Activated B cell treated with CpG ODN at 0.5 μM for 24 hours (primary cell): ENCODE results near the gene EAF2. TPM values are rescaled to one million over a fixed set of nuclear protein-coding genes. Genes with fewer than 3 reads are reported as not detected.

ENCODE experiments used
- ATAC-seq: fragments of 200-7000 bp; cut with Tn5 transposase; one replicate; pipeline ENCODE4 v1.10.0; 2021; ENCODE audit warnings: low read depth, mild to moderate bottlenecking, moderate library complexity
- CTCF ChIA-PET: fragments of 350-600 bp; sonication (Branson Sonifier 250); formaldehyde crosslinking; loops from one replicate; lab custom pipeline; 2021; ENCODE audit warnings: antibody characterized with exemption; lab: Charles Lee
- POLR2A ChIA-PET: fragments of 350-600 bp; sonication (Branson Sonifier 250); formaldehyde crosslinking; loops from one replicate; lab custom pipeline; 2021; ENCODE audit warnings: antibody characterized with exemption; lab: Charles Lee
- DNase-seq: peaks from one replicate; pipeline ENCODE4 v3.0.0; 2022
- H3K27ac Mint-ChIP-seq: one replicate; pipeline ENCODE4 v1.8.0; 2020; ENCODE audit warnings: mixed read lengths
- H3K27me3 Mint-ChIP-seq: one replicate; pipeline ENCODE4 v1.8.0; 2021; ENCODE audit warnings: mixed read lengths
- H3K36me3 Mint-ChIP-seq: one replicate; pipeline ENCODE4 v1.8.0; 2021; ENCODE audit warnings: low read depth, mixed read lengths
- H3K4me1 Mint-ChIP-seq: one replicate; pipeline ENCODE4 v1.8.0; 2021; ENCODE audit warnings: mixed read lengths
- H3K4me3 Mint-ChIP-seq: one replicate; pipeline ENCODE4 v1.8.0; 2020; ENCODE audit warnings: mild to moderate bottlenecking, mixed read lengths
- H3K9me3 Mint-ChIP-seq: one replicate; pipeline ENCODE4 v1.8.0; 2020; ENCODE audit warnings: mixed read lengths
- intact Hi-C: fragments of 100-400 bp; cut with micrococcal nuclease; formaldehyde crosslinking; loops from one replicate; pipeline ENCODE4 v1.15.1; 2024
- total RNA-seq: library from RNA; stranded (reverse); gene quantifications from 2 replicates; pipeline ENCODE4 v1.2.3, GENCODE V29; 2022
- TF ChIP-seq, protein P1 (sequence below): fragments of 200-600 bp; IDR thresholded peaks from one replicate; pipeline ENCODE4 v1.8.0; 2022; ENCODE audit warnings: antibody characterized with exemption, mild to moderate bottlenecking

EAF2 gene
- 43.3 and 47.7 TPM in 2 replicates for total RNA-seq

- TF ChIP-seq, protein P1, sequence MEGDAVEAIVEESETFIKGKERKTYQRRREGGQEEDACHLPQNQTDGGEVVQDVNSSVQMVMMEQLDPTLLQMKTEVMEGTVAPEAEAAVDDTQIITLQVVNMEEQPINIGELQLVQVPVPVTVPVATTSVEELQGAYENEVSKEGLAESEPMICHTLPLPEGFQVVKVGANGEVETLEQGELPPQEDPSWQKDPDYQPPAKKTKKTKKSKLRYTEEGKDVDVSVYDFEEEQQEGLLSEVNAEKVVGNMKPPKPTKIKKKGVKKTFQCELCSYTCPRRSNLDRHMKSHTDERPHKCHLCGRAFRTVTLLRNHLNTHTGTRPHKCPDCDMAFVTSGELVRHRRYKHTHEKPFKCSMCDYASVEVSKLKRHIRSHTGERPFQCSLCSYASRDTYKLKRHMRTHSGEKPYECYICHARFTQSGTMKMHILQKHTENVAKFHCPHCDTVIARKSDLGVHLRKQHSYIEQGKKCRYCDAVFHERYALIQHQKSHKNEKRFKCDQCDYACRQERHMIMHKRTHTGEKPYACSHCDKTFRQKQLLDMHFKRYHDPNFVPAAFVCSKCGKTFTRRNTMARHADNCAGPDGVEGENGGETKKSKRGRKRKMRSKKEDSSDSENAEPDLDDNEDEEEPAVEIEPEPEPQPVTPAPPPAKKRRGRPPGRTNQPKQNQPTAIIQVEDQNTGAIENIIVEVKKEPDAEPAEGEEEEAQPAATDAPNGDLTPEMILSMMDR, result no peak
- Mint-ChIP-seq H3K36me3 (peaks cover 53% of the 10 kb centered on the region), H3K4me1 (peaks cover 67% of the 10 kb centered on the region), H3K9me3 (no peaks in the 10 kb centered on the region), H3K27me3 (no peaks in the 10 kb centered on the region), H3K4me3 (peak within 1 kb of the TSS; percentile 99), H3K27ac (peak within 1 kb of the TSS; percentile 95)
- ChIA-PET CTCF (no interaction called here), POLR2A (interaction anchor here (0.6 to 3.2 kb wide), 17 partner anchors 9 to 741 kb away, joined by 3 to 24 read pairs (median 5); partner anchors contain the start of genes CD86, GOLGB1, HCLS1 and WDR5B)
- ATAC-seq (peak; percentile 98), DNase-seq (peak; percentile 93)
- intact Hi-C loops, result loop anchor here (1.0 to 2.0 kb wide), 10 partner anchors 9 to 581 kb away; partner anchors contain the start of genes FAM162A, GOLGB1, HCLS1 and WDR5B
These were observed at the start of gene EAF2, which contains the start of gene IQCB1 for GRCh38 chr3:121834671-121835464. TSS of gene EAF2 (plus strand) at chr3:121835209. CDS start at chr3:121835286, 77 bp downstream. TSS of gene IQCB1 (minus strand) at chr3:121835060. CDS start at chr3:121828960, 6,100 bp downstream.

- TF ChIP-seq, protein P1, result no peak
- H3K9me3 Mint-ChIP-seq, result no peaks in the 10 kb centered on the region
- DNase-seq (no peak), ATAC-seq (no peak)
- H3K27me3 Mint-ChIP-seq, result no peaks in the 10 kb centered on the region
- intact Hi-C loops, result no loop called here
- H3K27ac Mint-ChIP-seq, result peak overlapping the region; percentile 37
- ChIA-PET POLR2A (interaction anchor here (0.6 kb wide), 1 partner anchor 240 kb away, joined by 4 read pairs; no protein-coding TSS in a partner anchor), CTCF (no interaction called here)
- H3K4me1 Mint-ChIP-seq, result peaks cover 14% of the 10 kb centered on the region
- H3K36me3 Mint-ChIP-seq, result peaks cover 80% of the 10 kb centered on the region
- no peak overlapping the region for H3K4me3 Mint-ChIP-seq
These were observed 48.5 kb upstream of the EAF2 start for GRCh38 chr3:121786485-121786884.

GRCh38 chr3:121793078-121793477, 41.9 kb upstream of the EAF2 start:
- Mint-ChIP-seq H3K36me3 (peaks cover 50% of the 10 kb centered on the region), H3K4me1 (peaks cover 56% of the 10 kb centered on the region), H3K27ac (peak overlapping the region; percentile 92), H3K9me3 (no peaks in the 10 kb centered on the region), H3K27me3 (no peaks in the 10 kb centered on the region), H3K4me3 (peak overlapping the region; percentile 82)
- TF ChIP-seq, protein P1, result no peak
- intact Hi-C loops, result no loop called here
- DNase-seq (no peak), ATAC-seq (peak; percentile 55)
- CTCF ChIA-PET, result interaction anchor here (0.9 to 1.0 kb wide), 2 partner anchors 18 to 308 kb away, joined by 3 to 4 read pairs; no protein-coding TSS in a partner anchor
- POLR2A ChIA-PET, result interaction anchor here (0.5 to 3.6 kb wide), 8 partner anchors 16 to 247 kb away, joined by 3 to 25 read pairs (median 7); partner anchors contain the start of genes EAF2, GOLGB1, HCLS1 and IQCB1

DNA sequence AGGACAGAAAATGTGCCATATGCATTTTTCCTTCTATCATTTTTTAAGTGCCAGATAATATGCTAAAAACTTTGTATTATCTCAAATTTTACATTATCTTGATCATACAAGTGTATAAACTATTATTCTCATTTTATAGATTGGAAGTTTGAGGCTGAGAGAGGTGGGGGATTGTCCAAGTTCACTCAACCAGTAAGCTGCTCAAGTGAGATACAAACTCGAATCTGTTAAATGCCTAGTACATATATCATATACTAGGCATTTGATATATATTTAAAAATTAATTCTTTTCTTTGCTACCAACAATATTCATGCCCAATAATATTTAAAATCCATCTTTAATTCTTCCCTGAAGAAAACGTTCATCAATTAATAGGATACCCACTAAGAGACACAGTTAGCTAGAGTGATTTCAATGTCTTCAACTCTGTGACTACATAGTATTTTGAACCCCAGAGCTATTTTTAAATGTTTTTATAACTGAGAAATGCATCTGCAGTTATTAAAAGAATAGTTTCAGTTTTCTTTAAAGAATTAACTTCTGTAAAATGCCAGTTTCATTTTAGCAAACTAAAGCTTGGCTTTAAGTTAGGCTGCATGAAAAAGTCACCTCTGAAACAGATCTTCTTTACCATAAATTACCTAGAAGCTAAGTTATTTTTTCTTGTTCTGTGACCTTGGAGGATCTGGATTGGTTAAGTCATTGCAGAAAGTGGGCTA, 40.6 kb upstream of the EAF2 start:
- intact Hi-C loops, result loop anchor here (1.0 kb wide), 3 partner anchors 9 to 41 kb away; partner anchors contain the start of genes EAF2 and IQCB1
- peaks cover 42% of the 10 kb centered on the region for H3K36me3 Mint-ChIP-seq
- peaks cover 51% of the 10 kb centered on the region for H3K4me1 Mint-ChIP-seq
- ChIA-PET CTCF (no interaction called here), POLR2A (interaction anchor here (2.2 to 3.6 kb wide), 5 partner anchors 15 to 249 kb away, joined by 6 to 25 read pairs (median 9); partner anchors contain the start of genes EAF2, GOLGB1, HCLS1 and IQCB1)
- H3K27me3 Mint-ChIP-seq, result no peaks in the 10 kb centered on the region
- TF ChIP-seq, protein P1, result no peak
- peak; percentile 33 for ATAC-seq
- DNase-seq, result no peak
- no peaks in the 10 kb centered on the region for H3K9me3 Mint-ChIP-seq
- peak overlapping the region; percentile 56 for H3K4me3 Mint-ChIP-seq
- H3K27ac Mint-ChIP-seq, result peak overlapping the region; percentile 92
